GM19099 (cell line): ENCODE measurements around the gene HOXD11.

Experiments
- POLR2A ChIP-seq: IDR thresholded peaks from 3 replicates; pipeline ENCODE4 v1.6.1; 2011; ENCODE audit warnings: low read depth; ENCODE audit not compliant: insufficient read length; ENCODE audit errors: extremely low read depth

The HOXD11 gene

GRCh38 chr2:176106581-176107539, at the start of gene HOXD11:
HOXD11 (plus strand) TSS chr2:176107280; CDS start chr2:176107356, 76 bp downstream.
- no peak for TF ChIP-seq POLR2A

GRCh38 chr2:176063958-176064357, 43.1 kb upstream of the HOXD11 start:
- no peak for TF ChIP-seq POLR2A

- no peak for TF ChIP-seq POLR2A
Measured at GRCh38 chr2:176066645-176067588, 40.2 kb upstream of the HOXD11 start.

- no peak for TF ChIP-seq POLR2A
Measured at GRCh38 chr2:176067589-176068418, 39.3 kb upstream of the HOXD11 start.

GRCh38 chr2:176068419-176068832, 38.7 kb upstream of the HOXD11 start:
- no peak for TF ChIP-seq POLR2A

GRCh38 chr2:176071330-176072291, 35.5 kb upstream of the HOXD11 start:
- TF ChIP-seq POLR2A: no peak

GRCh38 chr2:176072292-176072669, 34.8 kb upstream of the HOXD11 start:
- no peak for TF ChIP-seq POLR2A

- TF ChIP-seq POLR2A: no peak
Measured at GRCh38 chr2:176072951-176073904, 33.9 kb upstream of the HOXD11 start.

GRCh38 chr2:176074919-176075425, 32.1 kb upstream of the HOXD11 start:
- TF ChIP-seq POLR2A: no peak

GRCh38 chr2:176075481-176075880, 31.6 kb upstream of the HOXD11 start:
- no peak for TF ChIP-seq POLR2A

- TF ChIP-seq POLR2A: no peak
Measured at GRCh38 chr2:176076063-176076462, 31.0 kb upstream of the HOXD11 start.

GRCh38 chr2:176076796-176077195, 30.3 kb upstream of the HOXD11 start:
- no peak for TF ChIP-seq POLR2A

GRCh38 chr2:176078541-176079284, 28.4 kb upstream of the HOXD11 start:
- TF ChIP-seq POLR2A: no peak
